Ascending aorta (tissue), 2 donors: ENCODE results near the gene RAP1GDS1. TPM values are rescaled to one million over a fixed set of nuclear protein-coding genes. Genes with fewer than 3 reads are reported as not detected.
"Not testable (repeated sequence)": the region's sequence is repeated elsewhere in the genome, so short reads cannot be mapped to it uniquely, and the experiment has no call there.

Source experiments
- DNase-seq, 2 donors: peaks; one replicate each; pipeline ENCODE4 v3.0.0-alpha.2; 2019; ENCODE audit warnings: low spot score in 2 of 2
- H3K27ac ChIP-seq, 2 donors: fragments of 200-600 bp; sonication (generic); one replicate each; pipeline ENCODE4 v1.5.1; 2016 to 2017; ENCODE audit warnings: mild to moderate bottlenecking in 1 of 2
- H3K27me3 ChIP-seq: fragments of 200-600 bp; sonication (generic); one replicate; pipeline ENCODE4 v1.5.1; 2017
- H3K36me3 ChIP-seq, 2 donors: fragments of 200-600 bp; sonication (generic); one replicate each; pipeline ENCODE4 v1.5.1; 2016
- H3K4me1 ChIP-seq, 2 donors: fragments of 200-600 bp; sonication (generic); one replicate each; pipeline ENCODE4 v1.5.1; 2016 to 2017; ENCODE audit warnings: mild to moderate bottlenecking in 1 of 2
- H3K4me3 ChIP-seq, 2 donors: fragments of 200-600 bp; sonication (generic); one replicate each; pipeline ENCODE4 v1.5.1; 2016 to 2017; ENCODE audit warnings: mild to moderate bottlenecking in 1 of 2
- H3K9me3 ChIP-seq, 2 donors: fragments of 200-600 bp; sonication (generic); one replicate each; pipeline ENCODE4 v1.5.1; 2016
- CTCF ChIP-seq, 3 experiments: fragments of 200-600 bp in 2 of 3; fragments of 450-650 bp in 1 of 3; sonication (generic) in 2 of 3; IDR thresholded peaks; one replicate each; pipeline ENCODE4 v1.5.1; 2016 to 2019; ENCODE audit warnings: antibody characterized with exemption in 3 of 3, mild to moderate bottlenecking in 1 of 3, moderate library complexity in 1 of 3
- intact Hi-C: fragments of 100-400 bp; cut with DNase I; formaldehyde crosslinking; loops from one replicate; pipeline ENCODE4 v1.15.1; 2023
- total RNA-seq: library from RNA; depleted of rRNA; stranded (reverse); fragments of >200 nt; gene quantifications from one replicate; pipeline ENCODE4 v1.1.0, GENCODE V29; 2016

The RAP1GDS1 gene
- total RNA-seq, 1 donor from 2014 or later: 8.3 TPM

GRCh38 chr4:98416844-98417243 lies 155.7 kb downstream of the RAP1GDS1 start:
- no peak for DNase-seq
- H3K4me3 ChIP-seq: no peak overlapping the region
- no peaks in the 10 kb centered on the region for H3K4me1 ChIP-seq
- intact Hi-C loops: no loop called here
- peaks cover 22 to 39% of the 10 kb centered on the region in 2 donors for H3K36me3 ChIP-seq
- TF ChIP-seq CTCF (IDR thresholded peaks at IDR 0.05): no peak
- H3K9me3 ChIP-seq: no peaks in the 10 kb centered on the region
- H3K27ac ChIP-seq: no peak overlapping the region
- H3K27me3 ChIP-seq: no peaks in the 10 kb centered on the region

GRCh38 chr4:98420151-98420550 lies 159.0 kb downstream of the RAP1GDS1 start:
- peaks cover 34 to 72% of the 10 kb centered on the region in 2 donors for H3K36me3 ChIP-seq
- DNase-seq, intact Hi-C loops, H3K4me1 ChIP-seq, H3K9me3 ChIP-seq, H3K27me3 ChIP-seq, H3K27ac ChIP-seq, H3K4me3 ChIP-seq: not testable (repeated sequence)

- Histone ChIP-seq H3K27me3 (no peaks in the 10 kb centered on the region), H3K36me3 (peaks cover 34 to 73% of the 10 kb centered on the region in 2 donors), H3K9me3 (no peaks in the 10 kb centered on the region), H3K4me1 (no peaks in the 10 kb centered on the region), H3K27ac (no peak overlapping the region), H3K4me3 (no peak overlapping the region)
- intact Hi-C loops: no loop called here
- DNase-seq: no peak
- no peak for TF ChIP-seq CTCF (IDR thresholded peaks at IDR 0.05)
Observed at GRCh38 chr4:98421111-98421510, 159.9 kb downstream of the RAP1GDS1 start.

- Histone ChIP-seq H3K4me1 (no peaks in the 10 kb centered on the region), H3K36me3 (peaks cover 31 to 60% of the 10 kb centered on the region in 2 donors), H3K27me3 (no peaks in the 10 kb centered on the region), H3K4me3 (no peak overlapping the region), H3K27ac (no peak overlapping the region), H3K9me3 (no peaks in the 10 kb centered on the region)
- no peak for TF ChIP-seq CTCF (IDR thresholded peaks at IDR 0.05)
- no peak for DNase-seq
- intact Hi-C loops: no loop called here
Observed at GRCh38 chr4:98423009-98423408, 161.8 kb downstream of the RAP1GDS1 start.

GRCh38 chr4:98430708-98431403 lies 169.7 kb downstream of the RAP1GDS1 start:
- Histone ChIP-seq H3K4me3 (no peak overlapping the region), H3K36me3 (peaks cover 8 to 18% of the 10 kb centered on the region in 2 donors), H3K27ac (no peak overlapping the region), H3K4me1 (no peaks in the 10 kb centered on the region), H3K27me3 (no peaks in the 10 kb centered on the region), H3K9me3 (no peaks in the 10 kb centered on the region)
- DNase-seq: no peak
- no peak for TF ChIP-seq CTCF (IDR thresholded peaks at IDR 0.05)
- intact Hi-C loops: no loop called here

- Histone ChIP-seq H3K9me3 (no peaks in the 10 kb centered on the region), H3K27ac (no peak overlapping the region), H3K4me1 (no peaks in the 10 kb centered on the region), H3K36me3 (peaks cover 14 to 32% of the 10 kb centered on the region in 2 donors), H3K4me3 (no peak overlapping the region), H3K27me3 (no peaks in the 10 kb centered on the region)
- DNase-seq: no peak
- intact Hi-C loops: no loop called here
- no peak for TF ChIP-seq CTCF (IDR thresholded peaks at IDR 0.05)
Observed at GRCh38 chr4:98433691-98434090, 172.5 kb downstream of the RAP1GDS1 start.
